Motor neuron (in vitro differentiated cells): ENCODE data around the gene TYR. TPM values are rescaled to one million over a fixed set of nuclear protein-coding genes. Genes with fewer than 3 reads are reported as not detected.

ENCODE experiments used
- ATAC-seq, 8 experiments: fragments of 200-7000 bp; cut with Tn5 transposase; replicated peaks in 6 of 8; 2 replicates each; pipeline ENCODE4 v1.8.0; 2021; ENCODE audit warnings: mild to moderate bottlenecking in 8 of 8, moderate library complexity in 8 of 8
- H3K27ac ChIP-seq, 2 donors: fragments of 250-450 bp; sonication (Bioruptor Pico); 2 replicates each; pipeline ENCODE4 v1.9.0; 2021; ENCODE audit warnings: antibody characterized with exemption in 2 of 2, mild to moderate bottlenecking in 2 of 2, moderate library complexity in 1 of 2
- H3K4me1 ChIP-seq, 2 donors: fragments of 250-450 bp; sonication (Bioruptor Pico); replicated peaks in 1 of 2; 2 replicates each; pipeline ENCODE4 v1.6.1; 2021; ENCODE audit warnings: antibody characterized with exemption in 2 of 2, mild to moderate bottlenecking in 2 of 2, moderate library complexity in 1 of 2
- H3K4me3 ChIP-seq, 5 donors: fragments of 250-450 bp; sonication (Bioruptor Pico); 2 replicates each; pipeline ENCODE4 v1.9.0; 2021; ENCODE audit warnings: antibody characterized with exemption in 5 of 5, mild to moderate bottlenecking in 5 of 5, moderate library complexity in 4 of 5
- WGBS, 10 experiments: fragments of 450-650 bp; shearing (Covaris generic); methylation state at CpG; one replicate each; pipeline ENCODE4 v1.0.0; 2022; 5-methylcytosine and 5-hydroxymethylcytosine counted together
- in situ Hi-C, 9 experiments: fragments of 400-800 bp; cut with MboI; loops; one replicate each; pipeline ENCODE4 v1.15.0; 2021; ENCODE audit warnings: low sequenced_read_pairs in 9 of 9, low pct_unique_long_range_greater_than_20kb in 2 of 9; ENCODE audit not compliant: unreplicated experiment in 9 of 9
- total RNA-seq, 8 experiments: library from RNA; unstranded; fragments of 300-600 nt; gene quantifications; 2 replicates each; pipeline versions ENCODE4 v1.2.3 to v1.2.4, GENCODE V29; 2022

TYR gene
- under 1 TPM in 2 of 8 experiments, not detected in 6; 0.09 to 0.19 TPM for total RNA-seq

GRCh38 chr11:89177691-89178231, at the start of gene TYR:
Gene TYR, plus strand, starts transcription at chr11:89177875. Its CDS starts 79 bp downstream, at chr11:89177954.
- no peak within 1 kb of the TSS for H3K27ac ChIP-seq
- in situ Hi-C loops = no loop called here
- H3K4me1 ChIP-seq = peaks cover 5 to 8% of the 10 kb centered on the region in 2 donors
- 0 to 100% (median 88%) methylated on average over 1 to 7 of the region's 8 CpGs; no CpG with 5 or more reads in 1 of the 10 experiments for WGBS, 10 experiments
- no peak for ATAC-seq
- H3K4me3 ChIP-seq = no peak within 1 kb of the TSS

- no peak overlapping the region for H3K4me3 ChIP-seq
- no peak for ATAC-seq
- H3K27ac ChIP-seq = no peak overlapping the region
- H3K4me1 ChIP-seq = no peaks in the 10 kb centered on the region
- in situ Hi-C loops = no loop called here
Observed at GRCh38 chr11:89136606-89137005, 41.1 kb upstream of the TYR start.

GRCh38 chr11:89147229-89147628, 30.4 kb upstream of the TYR start:
- Histone ChIP-seq H3K27ac (no peak overlapping the region), H3K4me3 (no peak overlapping the region), H3K4me1 (no peaks in the 10 kb centered on the region)
- 23 to 100% (median 82%) methylated on average over 1 of the region's 1 CpG; no CpG with 5 or more reads in 2 of the 10 experiments for WGBS, 10 experiments
- ATAC-seq = no peak
- in situ Hi-C loops = no loop called here

- no peak for ATAC-seq
- in situ Hi-C loops = no loop called here
- WGBS, 10 experiments = 34 to 100% (median 93%) methylated on average over 1 to 4 of the region's 4 CpGs; no CpG with 5 or more reads in 1 of the 10 experiments
- H3K27ac ChIP-seq = no peak overlapping the region
- H3K4me3 ChIP-seq = no peak overlapping the region
- H3K4me1 ChIP-seq = no peaks in the 10 kb centered on the region
Observed at GRCh38 chr11:89159974-89160373, 17.7 kb upstream of the TYR start.

- in situ Hi-C loops = no loop called here
- no peak overlapping the region for H3K4me3 ChIP-seq
- no peak for ATAC-seq
- no peaks in the 10 kb centered on the region for H3K4me1 ChIP-seq
- WGBS, 10 experiments = 58 to 100% (median 92%) methylated on average over 2 to 3 of the region's 3 CpGs
- no peak overlapping the region for H3K27ac ChIP-seq
Observed at GRCh38 chr11:89161949-89162348, 15.7 kb upstream of the TYR start.

GRCh38 chr11:89163686-89164085, 14.0 kb upstream of the TYR start:
- ATAC-seq = no peak
- no peak overlapping the region for H3K4me3 ChIP-seq
- H3K27ac ChIP-seq = no peak overlapping the region
- WGBS, 10 experiments = 14 to 100% (median 81%) methylated on average over 1 to 3 of the region's 3 CpGs
- in situ Hi-C loops = no loop called here
- no peaks in the 10 kb centered on the region for H3K4me1 ChIP-seq

- Histone ChIP-seq H3K4me3 (no peak overlapping the region), H3K4me1 (no peaks in the 10 kb centered on the region), H3K27ac (no peak overlapping the region)
- no peak for ATAC-seq
- 38 to 100% (median 100%) methylated on average over 1 to 3 of the region's 3 CpGs; no CpG with 5 or more reads in 3 of the 10 experiments for WGBS, 10 experiments
- in situ Hi-C loops = no loop called here
Observed at GRCh38 chr11:89168396-89168795, 9.3 kb upstream of the TYR start.

- Histone ChIP-seq H3K4me3 (no peak overlapping the region), H3K27ac (no peak overlapping the region), H3K4me1 (no peaks in the 10 kb centered on the region)
- no peak for ATAC-seq
- in situ Hi-C loops = no loop called here
- WGBS, 10 experiments = 0 to 100% (median 83%) methylated on average over 1 to 2 of the region's 2 CpGs; no CpG with 5 or more reads in 2 of the 10 experiments
Observed at GRCh38 chr11:89175796-89176195, 1.9 kb upstream of the TYR start.

GRCh38 chr11:89176938-89177337, 737 bp upstream of the TYR start:
- no peak for ATAC-seq
- in situ Hi-C loops = no loop called here
- H3K4me3 ChIP-seq = no peak overlapping the region
- peaks cover 0 to under 1% of the 10 kb centered on the region in 2 donors for H3K4me1 ChIP-seq
- H3K27ac ChIP-seq = no peak overlapping the region
- 14 to 90% (median 47%) methylated on average over 2 of the region's 2 CpGs; no CpG with 5 or more reads in 7 of the 10 experiments for WGBS, 10 experiments

GRCh38 chr11:89181111-89181510, 3.4 kb downstream of the TYR start:
- WGBS, 10 experiments = 0 to 69% (median 58%) methylated on average over 1 to 2 of the region's 2 CpGs; no CpG with 5 or more reads in 5 of the 10 experiments
- in situ Hi-C loops = no loop called here
- no peak overlapping the region for H3K27ac ChIP-seq

GRCh38 chr11:89182773-89183518, 5.3 kb downstream of the TYR start:
- no peak overlapping the region for H3K27ac ChIP-seq
- in situ Hi-C loops = no loop called here
- H3K4me1 ChIP-seq = peaks cover 5 to 16% of the 10 kb centered on the region in 2 donors
- peak in 5 of 8 experiments; percentile 60 to 94 (median 90) for ATAC-seq
- no peak overlapping the region for H3K4me3 ChIP-seq
- 15 to 77% (median 37%) methylated on average over 1 to 5 of the region's 5 CpGs for WGBS, 10 experiments

More at GRCh38 chr11:89181111-89181510, 3.4 kb downstream of the TYR start:
- Histone ChIP-seq H3K4me1 (peaks cover 5 to 16% of the 10 kb centered on the region in 2 donors), H3K4me3 (no peak overlapping the region)
- ATAC-seq = peak in 2 of 8 experiments; percentile 37 to 46

- 0 to 100% (median 15%) methylated on average over 1 to 3 of the region's 3 CpGs; no CpG with 5 or more reads in 3 of the 10 experiments for WGBS, 10 experiments
- peaks cover 5 to 16% of the 10 kb centered on the region in 2 donors for H3K4me1 ChIP-seq
- in situ Hi-C loops = no loop called here
- no peak overlapping the region for H3K4me3 ChIP-seq
- ATAC-seq = no peak
- H3K27ac ChIP-seq = no peak overlapping the region
Observed at GRCh38 chr11:89184021-89184420, 6.3 kb downstream of the TYR start.

- peak in 5 of 8 experiments; percentile 47 to 94 (median 69) for ATAC-seq
- Histone ChIP-seq H3K4me1 (no peaks in the 10 kb centered on the region), H3K4me3 (no peak overlapping the region), H3K27ac (no peak overlapping the region)
- WGBS, 10 experiments = 0 to 100% (median 67%) methylated on average over 1 to 2 of the region's 2 CpGs; no CpG with 5 or more reads in 2 of the 10 experiments
- in situ Hi-C loops = no loop called here
Observed at GRCh38 chr11:89189776-89190175, 12.1 kb downstream of the TYR start.
